HCT116 (cell line): ENCODE data around the gene PIGM. TPM values are rescaled to one million over a fixed set of nuclear protein-coding genes. Genes with fewer than 3 reads are reported as not detected.

Experiments used
- ATAC-seq: fragments of 200-7000 bp; cut with Tn5 transposase; 2 replicates; pipeline ENCODE4 v1.9.1; 2020; ENCODE audit warnings: mild to moderate bottlenecking, moderate library complexity
- BruUV-seq: library from RNA; stranded (reverse); fragments of 400-500 nt; replicated peaks from 2 replicates; lab custom pipeline; 2021; lab: Mats Ljungman, UMichigan
- CTCF ChIA-PET: fragments of 300-600 bp; sonication (Branson Sonifier 250); formaldehyde crosslinking; loops from one replicate; lab custom pipeline; 2021; ENCODE audit warnings: antibody characterized with exemption; lab: Charles Lee
- POLR2A ChIA-PET: fragments of 300-600, 350-600 bp; sonication (Branson Sonifier 250); formaldehyde crosslinking; loops from one replicate; lab custom pipeline; 2021; ENCODE audit warnings: antibody characterized with exemption; lab: Charles Lee
- RAD21 ChIA-PET, 2 experiments: fragments of 300-600 bp; sonication (Branson Sonifier 250); formaldehyde crosslinking; loops; one replicate each; lab custom pipeline; 2023; ENCODE audit warnings: low total read pairs in 2 of 2; ENCODE audit not compliant: uncharacterized antibody in 2 of 2, unreplicated experiment in 2 of 2, low non-redundant PET in 1 of 2; lab: Charles Lee
- DNase-seq: peaks from one replicate; pipeline ENCODE4 v3.0.0-alpha.2; 2010; ENCODE audit warnings: low read depth, low spot score
- H2AFZ ChIP-seq: fragments of 200-600 bp; shearing (Covaris generic), sonication (generic); 2 replicates; pipeline ENCODE4 v1.6.1; 2017; ENCODE audit warnings: low read depth, mixed run types, mixed read lengths, antibody characterized with exemption, low read length; ENCODE audit not compliant: poor library complexity, severe bottlenecking
- H3K27ac ChIP-seq: 2 replicates; pipeline ENCODE4 v1.5.1; 2012; ENCODE audit warnings: low read depth, low read length
- H3K27me3 ChIP-seq: fragments of 200-600 bp; sonication (generic); 2 replicates; pipeline ENCODE4 v1.6.1; 2016; ENCODE audit warnings: mixed run types, low read length, mixed read lengths; ENCODE audit not compliant: insufficient read depth
- H3K36me3 ChIP-seq, 2 experiments: fragments of 200-500 bp in 1 of 2; fragments of 200-600 bp in 1 of 2; sonication (Bioruptor generic) in 1 of 2; sonication (generic) in 1 of 2; 2 replicates each; pipeline versions ENCODE4 v1.5.1 to v1.6.1; 2014 to 2016; ENCODE audit warnings: low read length in 2 of 2, inconsistent platforms in 1 of 2, mixed read lengths in 1 of 2, mixed run types in 1 of 2; ENCODE audit not compliant: insufficient read depth in 2 of 2, control insufficient read depth in 1 of 2
- H3K4me1 ChIP-seq, 2 experiments: fragments of 200-600 bp in 1 of 2; sonication (generic) in 1 of 2; 2 replicates each; pipeline versions ENCODE4 v1.5.1 to v1.6.1; 2012 to 2017; ENCODE audit warnings: low read length in 2 of 2, inconsistent platforms in 1 of 2, mild to moderate bottlenecking in 1 of 2, mixed read lengths in 1 of 2, mixed run types in 1 of 2, moderate library complexity in 1 of 2; ENCODE audit not compliant: insufficient read depth in 2 of 2, control insufficient read depth in 1 of 2
- H3K4me2 ChIP-seq: fragments of 200-600 bp; sonication (generic); 2 replicates; pipeline ENCODE4 v1.6.1; 2017; ENCODE audit warnings: mixed run types, low read length, mixed read lengths
- H3K4me3 ChIP-seq, 2 experiments: fragments of 200-600 bp in 1 of 2; sonication (generic) in 1 of 2; replicated peaks in 1 of 2; 2 replicates each; pipeline ENCODE4 v1.5.1; 2011 to 2016; ENCODE audit warnings: low read length in 2 of 2, control low read depth in 1 of 2, low read depth in 1 of 2, mild to moderate bottlenecking in 1 of 2, mixed read lengths in 1 of 2, mixed run types in 1 of 2
- H3K79me2 ChIP-seq: fragments of 200-600 bp; sonication (generic); 2 replicates; pipeline ENCODE4 v1.6.1; 2017; ENCODE audit warnings: mild to moderate bottlenecking, mixed run types, low read length, moderate library complexity, mixed read lengths; ENCODE audit not compliant: insufficient read depth
- H3K9ac ChIP-seq: fragments of 200-600 bp; sonication (generic); 2 replicates; pipeline ENCODE4 v1.6.1; 2016; ENCODE audit warnings: low read length, mixed read lengths
- H3K9me2 ChIP-seq: fragments of 200-600 bp; sonication (generic), shearing (Covaris generic); 2 replicates; pipeline ENCODE4 v1.6.1; 2017; ENCODE audit warnings: mixed run types, mild to moderate bottlenecking, moderate library complexity; ENCODE audit not compliant: insufficient read depth
- H3K9me3 ChIP-seq, 2 experiments: fragments of 200-500 bp in 1 of 2; fragments of 200-600 bp in 1 of 2; sonication (Bioruptor generic) in 1 of 2; sonication (generic) in 1 of 2; 2 replicates each; pipeline ENCODE4 v1.6.1; 2014 to 2017; ENCODE audit warnings: low read length in 2 of 2, mixed read lengths in 2 of 2, inconsistent platforms in 1 of 2, low read depth in 1 of 2, mild to moderate bottlenecking in 1 of 2, mixed run types in 1 of 2, moderate library complexity in 1 of 2; ENCODE audit not compliant: control insufficient read depth in 1 of 2, insufficient read depth in 1 of 2
- H4K20me1 ChIP-seq: fragments of 200-600 bp; sonication (generic), shearing (Covaris generic); 2 replicates; pipeline ENCODE4 v1.6.1; 2017; ENCODE audit warnings: mixed run types, mild to moderate bottlenecking, moderate library complexity; ENCODE audit not compliant: insufficient read depth
- CEBPB ChIP-seq: IDR thresholded peaks from 2 replicates; pipeline ENCODE4 v1.6.1; 2012; ENCODE audit warnings: low read depth
- CTCF ChIP-seq, 3 experiments: fragments of 200-600 bp in 1 of 3; sonication (generic) in 1 of 3; IDR thresholded peaks in 2 of 3; conservative IDR thresholded peaks in 1 of 3; 2 replicates each; pipeline ENCODE4 v1.5.1; 2012 to 2017; ENCODE audit warnings: low read depth in 2 of 3, low read length in 2 of 3, antibody characterized with exemption in 1 of 3, borderline replicate concordance in 1 of 3, control low read depth in 1 of 3, mild to moderate bottlenecking in 1 of 3, mixed read lengths in 1 of 3, mixed run types in 1 of 3, moderate library complexity in 1 of 3; ENCODE audit not compliant: insufficient read depth in 1 of 3
- EGR1 ChIP-seq: IDR thresholded peaks from 2 replicates; pipeline ENCODE4 v1.6.1; 2012; ENCODE audit warnings: low read depth
- EZH2 ChIP-seq: fragments of 200-600 bp; sonication (generic); IDR thresholded peaks from 2 replicates; pipeline ENCODE4 v1.6.1; 2017; ENCODE audit warnings: antibody characterized with exemption, mixed run types
- EZH2phosphoT487 ChIP-seq: fragments of 200-600 bp; IDR thresholded peaks from 2 replicates; pipeline ENCODE4 v1.6.1; 2018; ENCODE audit warnings: antibody characterized with exemption, borderline replicate concordance
- JUND ChIP-seq: IDR thresholded peaks from 2 replicates; pipeline ENCODE4 v1.6.1; 2012
- MAX ChIP-seq: IDR thresholded peaks from 2 replicates; pipeline ENCODE4 v1.6.1; 2012
- POLR2A ChIP-seq: IDR thresholded peaks from 2 replicates; pipeline ENCODE4 v1.7.0; 2011; ENCODE audit warnings: borderline replicate concordance; ENCODE audit not compliant: insufficient read depth, insufficient read length; ENCODE audit errors: extremely low read depth
- POLR2AphosphoS5 ChIP-seq: IDR thresholded peaks from 2 replicates; pipeline ENCODE4 v1.6.1; 2011; ENCODE audit warnings: mild to moderate bottlenecking, low read depth, low read length, moderate library complexity
- RAD21 ChIP-seq: IDR thresholded peaks from 2 replicates; pipeline ENCODE4 v1.6.1; 2012; ENCODE audit warnings: low read depth, mild to moderate bottlenecking
- REST ChIP-seq: IDR thresholded peaks from 2 replicates; pipeline ENCODE4 v1.6.1; 2012; ENCODE audit warnings: low read depth
- SIN3A ChIP-seq: IDR thresholded peaks from 2 replicates; pipeline ENCODE4 v1.6.1; 2012; ENCODE audit warnings: low read depth
- SP1 ChIP-seq: IDR thresholded peaks from 2 replicates; pipeline ENCODE4 v1.6.1; 2012; ENCODE audit warnings: low read depth
- TCF7L2 ChIP-seq: IDR thresholded peaks from 2 replicates; pipeline ENCODE4 v1.7.0; 2011; ENCODE audit warnings: borderline replicate concordance, inconsistent platforms; ENCODE audit not compliant: insufficient read depth, insufficient read length; ENCODE audit errors: extremely low read depth
- ZBTB33 ChIP-seq: IDR thresholded peaks from 2 replicates; pipeline ENCODE4 v1.6.1; 2011; ENCODE audit warnings: mild to moderate bottlenecking, low read length, moderate library complexity; ENCODE audit not compliant: insufficient replicate concordance; ENCODE audit errors: extremely low read depth
- ZFX ChIP-seq: fragments of 450-650 bp; IDR thresholded peaks from 2 replicates; pipeline ENCODE4 v1.6.1; 2017
- ZNF274 ChIP-seq: fragments of 200-500 bp; sonication (Bioruptor generic); IDR thresholded peaks from 2 replicates; pipeline ENCODE4 v1.6.1; 2014; ENCODE audit warnings: mild to moderate bottlenecking, low read depth, low read length, inconsistent platforms
- intact Hi-C: fragments of 100-400 bp; cut with micrococcal nuclease; formaldehyde crosslinking; loops from 2 replicates; pipeline ENCODE4 v1.10.0; 2022
- total RNA-seq: library from RNA; stranded (reverse); gene quantifications from one replicate; pipeline ENCODE4 v1.2.1, GENCODE V29; 2021; ENCODE audit not compliant: unreplicated experiment

PIGM gene
- total RNA-seq, 1 experiment from 2014 or later, result 4.1 TPM

GRCh38 chr1:160040476-160040875 lies 8.7 kb upstream of the PIGM start:
- ChIA-PET POLR2A (no interaction called here), RAD21 (no interaction called here), CTCF (no interaction called here)
- H3K27me3 ChIP-seq, result peaks cover 8% of the 10 kb centered on the region; the same call in 1 of the 2 replicates
- no peaks in the 10 kb centered on the region for H3K79me2 ChIP-seq
- no peak overlapping the region for H3K27ac ChIP-seq
- DNase-seq, result no peak
- H3K36me3 ChIP-seq, result peaks cover 0 to 2% of the 10 kb centered on the region in 2 experiments; a peak in 1 of 4 replicates
- no TSS peak for BruUV-seq
- H3K4me1 ChIP-seq, result no peaks in the 10 kb centered on the region
- H2AFZ ChIP-seq, result no peak overlapping the region
- no peak overlapping the region for H3K9ac ChIP-seq
- H3K9me3 ChIP-seq, result no peaks in the 10 kb centered on the region
- intact Hi-C loops, result no loop called here
- H4K20me1 ChIP-seq, result no peaks in the 10 kb centered on the region
- TF ChIP-seq JUND (no peak), TCF7L2 (no peak), SIN3A (no peak), EGR1 (no peak), RAD21 (no peak), MAX (no peak), POLR2AphosphoS5 (no peak), SP1 (no peak), ZNF274 (no peak), EZH2 (no peak), CEBPB (no peak), ZFX (no peak), ZBTB33 (no peak), POLR2A (no peak), EZH2phosphoT487 (no peak), CTCF (IDR thresholded peaks at IDR 0.05 in 2 of 3, conservative IDR thresholded peaks at IDR 0.05 in 1 of 3; ENCODE audit: borderline replicate concordance in 1 of 3, insufficient read depth in 1 of 3, low read depth in 2 of 3, low read length in 2 of 3) (no peak), REST (no peak)
- no peaks in the 10 kb centered on the region for H3K9me2 ChIP-seq
- no peak overlapping the region for H3K4me2 ChIP-seq
- ATAC-seq, result no peak
- no peak overlapping the region for H3K4me3 ChIP-seq
